Osteocyte (in vitro differentiated cells): ENCODE data around the gene CLPX. TPM values are rescaled to one million over a fixed set of nuclear protein-coding genes. Genes with fewer than 3 reads are reported as not detected.

Experiments
- DNase-seq: peaks from one replicate; pipeline ENCODE4 v3.0.0; 2021; ENCODE audit warnings: mixed read lengths; ENCODE audit not compliant: unreplicated experiment; ENCODE audit errors: extremely low spot score
- H3K27ac Mint-ChIP-seq: one replicate; pipeline ENCODE4 v1.8.0; 2021; ENCODE audit warnings: mild to moderate bottlenecking, mixed read lengths; ENCODE audit not compliant: unreplicated experiment
- H3K27me3 Mint-ChIP-seq: one replicate; pipeline ENCODE4 v1.8.0; 2021; ENCODE audit warnings: mixed read lengths; ENCODE audit not compliant: unreplicated experiment
- H3K36me3 Mint-ChIP-seq: one replicate; pipeline ENCODE4 v1.8.0; 2021; ENCODE audit warnings: mixed read lengths; ENCODE audit not compliant: unreplicated experiment
- H3K4me1 Mint-ChIP-seq: one replicate; pipeline ENCODE4 v1.8.0; 2021; ENCODE audit warnings: mixed read lengths; ENCODE audit not compliant: unreplicated experiment
- H3K4me3 Mint-ChIP-seq: one replicate; pipeline ENCODE4 v1.8.0; 2021; ENCODE audit warnings: mild to moderate bottlenecking, moderate library complexity, mixed read lengths; ENCODE audit not compliant: unreplicated experiment
- H3K9me3 Mint-ChIP-seq: one replicate; pipeline ENCODE4 v1.8.0; 2021; ENCODE audit warnings: mixed read lengths; ENCODE audit not compliant: unreplicated experiment
- total RNA-seq: library from RNA; stranded (reverse); gene quantifications from 2 replicates; pipeline ENCODE4 v1.2.1, GENCODE V29; 2021
- TF ChIP-seq, protein P1 (sequence below): fragments of 200-600 bp; sonication (generic); IDR thresholded peaks from 2 replicates; pipeline ENCODE4 v1.5.0; 2021; ENCODE audit warnings: antibody characterized with exemption, mild to moderate bottlenecking, moderate library complexity

The CLPX gene
- total RNA-seq, 1 donor from 2014 or later: 62.8 TPM

DNA sequence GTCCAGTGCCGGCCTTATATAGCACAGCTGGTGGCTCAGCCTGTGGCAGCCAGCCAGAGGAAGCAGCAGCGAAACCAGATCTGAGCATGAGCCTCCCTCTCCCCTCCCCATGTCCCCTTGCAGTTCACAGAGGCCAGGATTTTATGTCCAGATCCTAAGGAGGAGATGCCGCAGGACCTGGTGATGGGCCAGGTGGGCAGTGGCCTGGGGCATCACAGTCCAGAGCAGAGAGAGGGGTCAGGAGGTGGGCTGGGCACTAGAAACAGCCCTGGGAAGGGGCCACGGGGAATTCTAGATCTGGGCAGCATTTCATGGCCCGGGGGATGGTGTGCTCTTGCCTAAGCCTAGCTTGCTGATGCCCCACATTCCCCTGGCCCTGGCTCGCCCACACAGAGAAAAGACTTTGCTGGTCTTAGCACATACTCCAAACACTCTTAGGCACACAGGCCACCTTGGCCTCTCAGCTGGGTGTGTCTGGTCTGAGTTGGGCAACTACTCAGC, 26.4 kb upstream of the CLPX start:
- H3K4me1 Mint-ChIP-seq: peaks cover 28% of the 10 kb centered on the region
- no peaks in the 10 kb centered on the region for H3K36me3 Mint-ChIP-seq
- no peak for DNase-seq
- H3K27me3 Mint-ChIP-seq: peaks cover 7% of the 10 kb centered on the region
- no peaks in the 10 kb centered on the region for H3K9me3 Mint-ChIP-seq
- peak overlapping the region; percentile 66 for H3K27ac Mint-ChIP-seq
- peak overlapping the region; percentile 24 for H3K4me3 Mint-ChIP-seq
- TF ChIP-seq, protein P1, sequence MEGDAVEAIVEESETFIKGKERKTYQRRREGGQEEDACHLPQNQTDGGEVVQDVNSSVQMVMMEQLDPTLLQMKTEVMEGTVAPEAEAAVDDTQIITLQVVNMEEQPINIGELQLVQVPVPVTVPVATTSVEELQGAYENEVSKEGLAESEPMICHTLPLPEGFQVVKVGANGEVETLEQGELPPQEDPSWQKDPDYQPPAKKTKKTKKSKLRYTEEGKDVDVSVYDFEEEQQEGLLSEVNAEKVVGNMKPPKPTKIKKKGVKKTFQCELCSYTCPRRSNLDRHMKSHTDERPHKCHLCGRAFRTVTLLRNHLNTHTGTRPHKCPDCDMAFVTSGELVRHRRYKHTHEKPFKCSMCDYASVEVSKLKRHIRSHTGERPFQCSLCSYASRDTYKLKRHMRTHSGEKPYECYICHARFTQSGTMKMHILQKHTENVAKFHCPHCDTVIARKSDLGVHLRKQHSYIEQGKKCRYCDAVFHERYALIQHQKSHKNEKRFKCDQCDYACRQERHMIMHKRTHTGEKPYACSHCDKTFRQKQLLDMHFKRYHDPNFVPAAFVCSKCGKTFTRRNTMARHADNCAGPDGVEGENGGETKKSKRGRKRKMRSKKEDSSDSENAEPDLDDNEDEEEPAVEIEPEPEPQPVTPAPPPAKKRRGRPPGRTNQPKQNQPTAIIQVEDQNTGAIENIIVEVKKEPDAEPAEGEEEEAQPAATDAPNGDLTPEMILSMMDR: no peak

DNA sequence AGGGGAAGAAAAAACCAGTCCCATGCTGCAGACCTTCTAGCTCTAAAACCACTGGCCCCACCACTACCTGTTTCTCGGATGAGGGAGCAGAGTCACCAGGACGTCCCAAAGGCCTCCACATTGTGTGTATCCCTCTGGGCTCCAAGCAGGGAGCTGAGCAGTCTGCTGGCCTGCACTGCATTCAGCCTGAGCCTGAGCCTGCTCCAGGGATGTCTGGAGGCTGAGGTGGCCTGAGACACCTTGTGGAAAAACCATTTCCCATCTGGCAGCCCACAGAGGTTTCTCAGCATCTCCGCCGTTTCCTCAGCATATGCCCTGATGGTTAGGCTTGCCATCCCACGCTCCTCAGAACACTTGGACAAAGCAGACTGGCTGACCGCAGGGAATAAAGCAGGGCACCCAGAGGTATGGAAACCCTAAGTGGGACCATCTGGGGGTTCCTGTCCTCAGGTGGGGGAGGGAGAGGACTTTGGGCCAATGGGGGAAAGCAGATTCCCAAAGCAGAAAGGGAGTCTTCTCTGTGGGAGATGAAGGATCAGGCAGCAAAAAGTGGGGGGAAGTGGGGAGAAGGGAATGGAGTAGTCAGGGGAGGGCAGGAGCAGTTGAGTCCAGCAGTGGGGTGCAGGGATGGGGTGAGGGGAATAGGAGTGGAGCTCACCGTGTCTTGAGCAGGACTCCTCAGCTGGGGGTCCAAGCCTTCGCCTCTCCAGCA, 25.8 kb upstream of the CLPX start, which contains the start of gene CILP:
CILP (minus strand) TSS at position 704 of the 712 bp plus-strand sequence. CDS start 1,718 bp downstream, outside the sequence.
- DNase-seq: no peak
- H3K27me3 Mint-ChIP-seq: peaks cover 7% of the 10 kb centered on the region
- H3K36me3 Mint-ChIP-seq: no peaks in the 10 kb centered on the region
- no peaks in the 10 kb centered on the region for H3K9me3 Mint-ChIP-seq
- H3K4me1 Mint-ChIP-seq: peaks cover 28% of the 10 kb centered on the region
- peak within 1 kb of the TSS; percentile 24 for H3K4me3 Mint-ChIP-seq
- TF ChIP-seq, protein P1: no peak
- H3K27ac Mint-ChIP-seq: peak within 1 kb of the TSS; percentile 66

DNA sequence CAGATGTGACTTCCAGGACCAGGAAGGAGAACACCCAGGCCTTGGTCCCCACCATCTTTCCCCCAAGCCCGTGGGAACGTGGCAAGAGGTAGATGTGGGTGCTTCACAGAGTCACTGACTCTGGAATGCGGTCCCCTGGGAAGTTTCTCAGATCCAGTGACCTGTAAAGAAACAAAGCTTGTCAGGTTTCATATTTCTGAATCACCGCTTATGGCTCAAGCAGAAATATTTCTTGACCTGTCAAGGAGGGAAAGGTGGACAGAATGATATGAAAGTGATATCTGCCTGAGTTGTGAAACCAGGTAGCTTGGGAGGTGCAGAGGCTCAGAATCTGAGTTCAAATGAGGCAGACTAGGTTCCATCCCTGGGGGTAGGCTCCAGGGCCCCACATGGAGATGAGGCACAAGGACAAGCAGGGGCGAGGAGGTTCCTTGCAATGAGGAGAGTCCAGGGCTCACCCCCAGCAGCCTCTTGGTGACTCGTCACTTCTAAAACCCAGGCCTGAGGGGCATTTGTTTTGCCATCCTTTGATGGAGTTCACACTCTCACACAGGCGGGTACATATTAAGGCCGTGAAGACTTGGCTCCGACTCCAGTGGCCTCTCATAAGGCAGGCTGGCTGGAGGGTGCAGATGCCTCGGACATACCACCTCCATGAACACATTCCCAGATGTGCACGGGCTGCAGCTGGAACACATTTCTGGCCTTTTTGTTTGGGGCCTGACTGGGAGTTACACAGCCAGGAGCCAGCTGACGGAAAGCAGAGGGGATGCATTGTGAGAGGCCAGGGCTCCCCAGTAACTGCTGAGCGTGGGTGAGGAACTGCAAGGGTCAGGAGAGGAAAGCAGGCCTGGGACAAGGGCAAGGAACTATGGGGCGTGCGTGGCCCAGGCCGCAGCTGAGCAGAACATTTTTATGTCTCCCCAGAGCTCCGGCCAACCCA, 24.8 kb upstream of the CLPX start:
- Mint-ChIP-seq H3K27me3 (peaks cover 7% of the 10 kb centered on the region), H3K27ac (no peak overlapping the region), H3K4me1 (peaks cover 28% of the 10 kb centered on the region), H3K9me3 (no peaks in the 10 kb centered on the region), H3K4me3 (no peak overlapping the region), H3K36me3 (no peaks in the 10 kb centered on the region)
- no peak for DNase-seq
- TF ChIP-seq, protein P1: no peak

DNA sequence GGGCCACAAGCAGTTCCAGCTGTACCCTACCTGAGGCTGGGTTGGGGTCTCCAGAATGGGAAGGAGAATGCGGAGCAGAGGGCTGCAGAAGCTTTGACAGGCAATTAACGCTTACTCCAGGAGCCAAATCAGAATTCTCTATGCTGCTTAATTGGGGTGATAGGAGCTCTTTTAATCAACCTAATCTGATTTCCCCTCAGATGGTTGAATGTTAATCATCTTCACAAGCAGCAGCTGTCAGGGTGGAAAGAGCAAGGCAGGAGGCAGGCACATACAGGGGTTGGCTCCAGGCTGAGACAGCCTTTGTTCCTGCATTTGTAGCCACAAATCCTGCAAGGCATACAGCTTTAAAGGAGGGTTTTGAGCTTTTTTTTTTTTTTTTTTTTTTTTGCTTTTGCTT, 23.5 kb upstream of the CLPX start:
- H3K36me3 Mint-ChIP-seq: no peaks in the 10 kb centered on the region
- H3K4me1 Mint-ChIP-seq: peaks cover 28% of the 10 kb centered on the region
- no peaks in the 10 kb centered on the region for H3K9me3 Mint-ChIP-seq
- H3K27ac Mint-ChIP-seq: no peak overlapping the region
- TF ChIP-seq, protein P1: no peak
- no peak for DNase-seq
- peaks cover 14% of the 10 kb centered on the region for H3K27me3 Mint-ChIP-seq
- H3K4me3 Mint-ChIP-seq: no peak overlapping the region
